ENCODE results near the gene TMEM163.

- TF ChIP-seq CTCF (IDR thresholded peaks at IDR 0.05) (no peak), EZH2 (IDR thresholded peaks at IDR 0.05) (no peak)
Measured at GRCh38 chr2:134689315-134689714, 29.5 kb downstream of the TMEM163 start.

Data from neural progenitor cell (in vitro differentiated cells).